Activated CD8-positive, alpha-beta T cell treated with anti-CD3 and anti-CD28 coated beads for 36 hours (primary cell): ENCODE data around the gene CST9L. TPM values are rescaled to one million over a fixed set of nuclear protein-coding genes. Genes with fewer than 3 reads are reported as not detected.

ENCODE experiments used
- ATAC-seq: fragments of 200-7000 bp; cut with Tn5 transposase; one replicate; pipeline ENCODE4 v1.10.0; 2021; ENCODE audit warnings: mild to moderate bottlenecking, moderate library complexity
- CTCF ChIA-PET: fragments of 350-600 bp; sonication (Branson Sonifier 250); formaldehyde crosslinking; loops from one replicate; lab custom pipeline; 2021; ENCODE audit warnings: antibody characterized with exemption; lab: Charles Lee
- POLR2A ChIA-PET: fragments of 350-600 bp; sonication (Branson Sonifier 250); formaldehyde crosslinking; loops from one replicate; lab custom pipeline; 2021; ENCODE audit warnings: antibody characterized with exemption; lab: Charles Lee
- DNase-seq: peaks from one replicate; pipeline ENCODE4 v3.0.0-alpha.2; 2020
- H3K27ac Mint-ChIP-seq: one replicate; pipeline ENCODE4 v1.8.0; 2021; ENCODE audit warnings: mild to moderate bottlenecking, mixed read lengths
- H3K27me3 Mint-ChIP-seq: one replicate; pipeline ENCODE4 v1.8.0; 2021; ENCODE audit warnings: mixed read lengths
- H3K36me3 Mint-ChIP-seq: one replicate; pipeline ENCODE4 v1.8.0; 2021; ENCODE audit warnings: low read depth, mixed read lengths
- H3K4me1 Mint-ChIP-seq: one replicate; pipeline ENCODE4 v1.8.0; 2021; ENCODE audit warnings: low read depth, mixed read lengths
- H3K4me3 Mint-ChIP-seq: one replicate; pipeline ENCODE4 v1.8.0; 2021; ENCODE audit warnings: mild to moderate bottlenecking, moderate library complexity, mixed read lengths
- H3K9me3 Mint-ChIP-seq: one replicate; pipeline ENCODE4 v1.8.0; 2021; ENCODE audit warnings: mixed read lengths
- intact Hi-C: fragments of 100-400 bp; cut with micrococcal nuclease; formaldehyde crosslinking; loops from one replicate; pipeline ENCODE4 v1.10.0; 2022
- total RNA-seq, 2 experiments: library from RNA; stranded (reverse); gene quantifications; one replicate each; pipeline ENCODE4 v1.2.3, GENCODE V29; 2021
- TF ChIP-seq, protein P1 (sequence below): fragments of 200-600 bp; IDR thresholded peaks from one replicate; pipeline ENCODE4 v1.8.0; 2022; ENCODE audit warnings: antibody characterized with exemption, mild to moderate bottlenecking

Gene CST9L
- total RNA-seq, 2 experiments from 2014 or later = not detected

- DNase-seq (no peak), ATAC-seq (no peak)
- H3K27ac Mint-ChIP-seq = no peak overlapping the region
- TF ChIP-seq, protein P1, sequence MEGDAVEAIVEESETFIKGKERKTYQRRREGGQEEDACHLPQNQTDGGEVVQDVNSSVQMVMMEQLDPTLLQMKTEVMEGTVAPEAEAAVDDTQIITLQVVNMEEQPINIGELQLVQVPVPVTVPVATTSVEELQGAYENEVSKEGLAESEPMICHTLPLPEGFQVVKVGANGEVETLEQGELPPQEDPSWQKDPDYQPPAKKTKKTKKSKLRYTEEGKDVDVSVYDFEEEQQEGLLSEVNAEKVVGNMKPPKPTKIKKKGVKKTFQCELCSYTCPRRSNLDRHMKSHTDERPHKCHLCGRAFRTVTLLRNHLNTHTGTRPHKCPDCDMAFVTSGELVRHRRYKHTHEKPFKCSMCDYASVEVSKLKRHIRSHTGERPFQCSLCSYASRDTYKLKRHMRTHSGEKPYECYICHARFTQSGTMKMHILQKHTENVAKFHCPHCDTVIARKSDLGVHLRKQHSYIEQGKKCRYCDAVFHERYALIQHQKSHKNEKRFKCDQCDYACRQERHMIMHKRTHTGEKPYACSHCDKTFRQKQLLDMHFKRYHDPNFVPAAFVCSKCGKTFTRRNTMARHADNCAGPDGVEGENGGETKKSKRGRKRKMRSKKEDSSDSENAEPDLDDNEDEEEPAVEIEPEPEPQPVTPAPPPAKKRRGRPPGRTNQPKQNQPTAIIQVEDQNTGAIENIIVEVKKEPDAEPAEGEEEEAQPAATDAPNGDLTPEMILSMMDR = no peak
- no peaks in the 10 kb centered on the region for H3K36me3 Mint-ChIP-seq
- H3K9me3 Mint-ChIP-seq = no peaks in the 10 kb centered on the region
- ChIA-PET CTCF (no interaction called here), POLR2A (no interaction called here)
- no peak overlapping the region for H3K4me3 Mint-ChIP-seq
- no peaks in the 10 kb centered on the region for H3K27me3 Mint-ChIP-seq
- no peaks in the 10 kb centered on the region for H3K4me1 Mint-ChIP-seq
- intact Hi-C loops = no loop called here
These were observed 19.9 kb downstream of the CST9L start for GRCh38 chr20:23548408-23548807.

GRCh38 chr20:23547613-23548012, 20.7 kb downstream of the CST9L start:
- no peak overlapping the region for H3K27ac Mint-ChIP-seq
- DNase-seq (no peak), ATAC-seq (no peak)
- peaks cover 2% of the 10 kb centered on the region for H3K27me3 Mint-ChIP-seq
- H3K4me1 Mint-ChIP-seq = no peaks in the 10 kb centered on the region
- H3K9me3 Mint-ChIP-seq = no peaks in the 10 kb centered on the region
- POLR2A ChIA-PET = no interaction called here
- no peaks in the 10 kb centered on the region for H3K36me3 Mint-ChIP-seq
- TF ChIP-seq, protein P1 = no peak
- no peak overlapping the region for H3K4me3 Mint-ChIP-seq
- intact Hi-C loops = no loop called here
- CTCF ChIA-PET = no interaction called here

DNA sequence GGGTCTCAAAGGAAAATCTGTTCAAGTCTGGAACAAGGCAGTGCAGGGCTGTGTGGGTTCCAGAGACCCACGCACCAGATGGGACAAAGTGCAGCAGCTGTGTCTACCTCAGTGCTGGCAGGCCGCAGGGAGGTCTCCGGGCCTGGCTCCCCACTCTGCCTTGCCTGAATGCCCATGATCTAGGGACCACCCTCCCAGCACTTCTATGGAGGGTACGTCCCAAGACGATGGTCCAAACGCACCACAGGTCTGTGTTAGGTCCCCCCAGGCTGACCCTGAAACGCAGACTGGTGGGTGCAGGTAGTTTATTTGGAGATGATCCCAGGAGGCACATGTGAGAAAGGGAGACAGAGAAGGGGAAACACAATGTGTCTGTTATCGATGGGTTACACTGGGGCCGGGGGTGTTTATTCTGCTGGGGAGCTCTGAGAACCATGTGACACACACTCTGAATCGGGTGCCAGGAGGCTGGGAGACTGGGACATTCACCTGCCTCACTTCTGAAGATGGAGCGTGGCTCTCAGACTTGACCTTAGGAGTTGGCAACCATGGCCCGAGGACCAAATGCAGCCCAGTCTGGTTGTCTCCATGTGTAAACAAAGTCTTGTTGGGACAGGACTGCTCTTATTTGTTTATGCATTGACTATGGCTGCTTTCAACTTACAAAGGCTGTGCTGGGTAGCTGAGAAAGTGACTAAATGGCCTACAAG, 21.7 kb downstream of the CST9L start:
- no peaks in the 10 kb centered on the region for H3K36me3 Mint-ChIP-seq
- CTCF ChIA-PET = interaction anchor here (0.7 kb wide), 1 partner anchor 61 kb away, joined by 3 read pairs; no protein-coding TSS in a partner anchor
- no peak overlapping the region for H3K27ac Mint-ChIP-seq
- TF ChIP-seq, protein P1 = no peak
- H3K4me1 Mint-ChIP-seq = no peaks in the 10 kb centered on the region
- POLR2A ChIA-PET = no interaction called here
- no peak overlapping the region for H3K4me3 Mint-ChIP-seq
- no peaks in the 10 kb centered on the region for H3K9me3 Mint-ChIP-seq
- ATAC-seq (no peak), DNase-seq (no peak)
- intact Hi-C loops = no loop called here
- H3K27me3 Mint-ChIP-seq = peaks cover 2% of the 10 kb centered on the region

DNA sequence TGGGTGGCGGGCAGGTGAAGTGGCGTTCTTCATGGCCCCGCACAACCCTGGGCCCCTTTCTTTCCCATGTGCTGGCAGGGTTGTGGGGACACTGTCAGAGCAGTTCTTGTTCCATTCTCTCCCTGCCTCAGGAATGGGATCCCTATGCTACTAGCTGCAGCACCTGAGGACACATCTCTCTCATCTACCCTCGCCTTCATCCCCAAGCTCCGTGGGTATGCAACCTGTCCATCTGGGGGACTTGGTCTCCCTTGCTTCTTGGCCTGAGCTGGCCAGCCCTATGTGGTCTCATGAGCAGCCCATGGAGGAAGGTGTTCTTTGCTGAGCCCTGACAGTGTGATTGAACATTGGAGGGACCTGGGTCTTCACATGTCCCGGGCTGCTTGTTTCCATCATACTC, 24.2 kb downstream of the CST9L start:
- no peak for ATAC-seq
- H3K27ac Mint-ChIP-seq = no peak overlapping the region
- POLR2A ChIA-PET = no interaction called here
- H3K4me1 Mint-ChIP-seq = no peaks in the 10 kb centered on the region
- DNase-seq = no peak
- intact Hi-C loops = no loop called here
- peaks cover 14% of the 10 kb centered on the region for H3K27me3 Mint-ChIP-seq
- no peaks in the 10 kb centered on the region for H3K9me3 Mint-ChIP-seq
- no peak overlapping the region for H3K4me3 Mint-ChIP-seq
- no peaks in the 10 kb centered on the region for H3K36me3 Mint-ChIP-seq
- CTCF ChIA-PET = no interaction called here
- TF ChIP-seq, protein P1 = no peak

DNA sequence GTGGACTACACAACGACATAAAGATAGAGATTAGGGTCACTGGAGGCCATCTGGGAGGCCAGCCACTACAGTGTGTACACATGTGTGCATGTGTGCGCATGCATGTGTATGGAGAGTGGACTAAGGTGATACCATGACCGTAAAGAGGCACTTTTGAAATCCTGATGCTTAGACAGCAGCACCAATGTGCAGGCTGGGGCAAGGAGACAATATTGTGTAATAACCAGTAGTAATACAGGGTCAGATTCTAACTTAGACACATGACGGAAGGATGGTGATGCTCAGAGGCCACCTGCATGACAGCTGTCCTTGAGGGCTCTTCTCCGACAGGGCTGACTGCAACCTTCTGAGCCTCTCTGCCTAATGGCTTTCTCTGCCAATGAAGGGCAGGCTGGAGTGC, 25.5 kb downstream of the CST9L start:
- ATAC-seq (no peak), DNase-seq (no peak)
- Mint-ChIP-seq H3K36me3 (no peaks in the 10 kb centered on the region), H3K9me3 (no peaks in the 10 kb centered on the region), H3K4me3 (no peak overlapping the region), H3K27me3 (peaks cover 15% of the 10 kb centered on the region), H3K4me1 (no peaks in the 10 kb centered on the region), H3K27ac (no peak overlapping the region)
- CTCF ChIA-PET = no interaction called here
- POLR2A ChIA-PET = no interaction called here
- intact Hi-C loops = no loop called here
- TF ChIP-seq, protein P1 = no peak
